ENCODE results near the gene CEND1.

The CEND1 gene

GRCh38 chr11:777288-778255, 12.3 kb downstream of the CEND1 start, which contains the start of gene GATD1:
GATD1 (minus strand) TSS chr11:777487; CDS start chr11:777462, 25 bp downstream.
- no peak for DNase-seq (ENCODE audit: low read depth)

- no peak for DNase-seq (ENCODE audit: low read depth)
Observed at GRCh38 chr11:776561-777287, 13.2 kb downstream of the CEND1 start.

GRCh38 chr11:776263-776560, 13.7 kb downstream of the CEND1 start:
- no peak for DNase-seq (ENCODE audit: low read depth)

GRCh38 chr11:774873-775592, 14.9 kb downstream of the CEND1 start:
- DNase-seq (ENCODE audit: low read depth) = no peak

GRCh38 chr11:773830-774229, 16.1 kb downstream of the CEND1 start:
- DNase-seq (ENCODE audit: low read depth) = no peak

DNA sequence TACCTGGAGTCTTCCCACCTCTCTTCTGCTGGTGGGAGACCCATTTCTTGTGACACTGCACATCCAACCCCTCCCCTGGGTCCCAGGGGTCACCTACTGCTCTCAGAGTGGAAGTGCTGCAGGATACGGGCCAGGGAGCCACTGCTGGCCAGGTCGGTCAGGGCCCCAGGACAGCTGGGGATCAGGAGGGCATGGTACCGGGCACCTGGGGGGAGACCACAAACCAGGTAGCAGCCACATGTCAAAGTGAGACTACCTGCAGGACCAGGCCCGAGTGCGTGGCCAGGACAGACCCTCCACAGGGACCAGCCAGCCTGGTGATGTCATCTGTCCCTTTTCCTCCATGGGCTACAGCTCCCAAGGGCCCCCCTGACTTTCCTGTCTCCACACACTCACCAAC, 16.5 kb downstream of the CEND1 start:
- DNase-seq (ENCODE audit: low read depth) = no peak

GRCh38 chr11:772429-773390, 17.2 kb downstream of the CEND1 start:
- DNase-seq (ENCODE audit: low read depth) = no peak

GRCh38 chr11:771617-772204, 18.2 kb downstream of the CEND1 start:
- no peak for DNase-seq (ENCODE audit: low read depth)

- no peak for DNase-seq (ENCODE audit: low read depth)
Observed at GRCh38 chr11:770642-771616, 19.0 kb downstream of the CEND1 start.

GRCh38 chr11:769887-770641, 19.8 kb downstream of the CEND1 start:
- DNase-seq (ENCODE audit: low read depth) = no peak

DNA sequence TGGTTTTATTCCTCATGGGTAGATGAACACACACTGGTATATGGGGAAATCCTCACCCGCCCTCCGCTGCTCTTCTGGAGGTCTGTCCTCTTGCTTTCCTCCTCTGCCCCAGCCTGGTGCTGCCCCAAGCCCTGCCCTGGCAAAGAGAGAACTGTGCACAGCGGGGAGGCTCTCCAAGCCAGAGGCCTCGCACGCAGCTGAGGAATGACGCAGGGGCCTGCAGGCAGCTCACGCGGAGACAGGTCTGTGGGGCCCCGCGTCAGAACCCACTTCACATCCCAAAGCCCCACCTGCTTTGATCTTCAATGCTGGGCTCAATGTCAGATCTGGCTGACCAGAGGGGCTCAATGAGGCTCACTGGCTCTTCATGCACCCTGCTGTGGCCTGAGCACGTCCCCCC, 22.7 kb downstream of the CEND1 start:
- no peak for DNase-seq (ENCODE audit: low read depth)

DNA sequence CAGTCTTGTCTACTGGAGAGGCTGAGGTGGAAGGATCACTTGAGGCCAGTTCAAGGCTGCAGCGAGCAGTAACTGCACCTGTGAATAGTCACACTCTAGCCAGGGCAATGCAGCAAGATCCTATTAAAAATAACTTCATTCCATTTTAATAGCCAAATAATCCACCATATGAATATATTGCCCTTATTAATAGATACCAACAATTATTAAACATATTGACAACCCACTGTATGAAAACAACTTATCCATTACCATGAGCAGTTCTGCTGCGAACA, 23.0 kb downstream of the CEND1 start:
- no peak for DNase-seq (ENCODE audit: low read depth)

DNA sequence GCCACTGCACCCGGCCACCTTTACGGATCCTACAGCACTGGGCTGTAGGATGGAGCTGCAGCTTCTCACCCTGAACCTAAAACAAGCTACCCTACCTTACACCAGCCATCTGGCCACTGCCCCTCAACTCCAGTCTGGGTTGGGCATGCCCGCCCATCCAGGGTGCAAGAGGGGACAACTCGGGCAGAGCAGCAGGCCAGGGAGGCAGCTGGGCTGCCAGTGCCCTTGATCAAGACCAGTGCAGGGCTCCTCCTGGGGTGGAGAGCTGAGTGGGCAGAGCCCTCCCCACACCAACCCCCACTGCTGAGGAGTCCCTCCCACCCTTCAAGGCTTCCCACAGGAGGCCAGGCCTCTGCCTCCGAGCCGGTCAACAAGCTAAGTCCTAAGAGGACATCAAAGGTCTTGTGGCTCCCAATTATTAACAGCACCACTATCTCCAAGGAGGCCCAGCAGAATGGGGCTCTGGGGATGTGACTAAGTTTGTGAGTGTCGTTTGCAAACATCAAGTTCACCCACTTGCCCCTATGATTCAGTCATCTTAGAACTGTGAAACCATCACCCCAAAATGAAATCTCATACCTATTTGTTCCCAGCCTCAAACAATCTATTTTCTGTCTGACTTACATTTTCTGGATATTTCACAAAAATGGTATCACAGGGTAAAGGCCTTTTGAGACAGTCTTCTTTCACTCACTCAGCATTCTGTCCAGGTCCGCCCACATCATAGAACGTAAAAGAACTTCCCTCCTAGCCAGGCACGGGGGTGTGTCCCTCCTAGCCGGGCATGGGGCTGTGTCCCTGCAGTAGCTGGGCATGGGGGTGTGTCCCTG, 23.6 kb downstream of the CEND1 start:
- no peak for DNase-seq (ENCODE audit: low read depth)

GRCh38 chr11:765802-766091, 24.1 kb downstream of the CEND1 start:
- DNase-seq (ENCODE audit: low read depth) = no peak

DNA sequence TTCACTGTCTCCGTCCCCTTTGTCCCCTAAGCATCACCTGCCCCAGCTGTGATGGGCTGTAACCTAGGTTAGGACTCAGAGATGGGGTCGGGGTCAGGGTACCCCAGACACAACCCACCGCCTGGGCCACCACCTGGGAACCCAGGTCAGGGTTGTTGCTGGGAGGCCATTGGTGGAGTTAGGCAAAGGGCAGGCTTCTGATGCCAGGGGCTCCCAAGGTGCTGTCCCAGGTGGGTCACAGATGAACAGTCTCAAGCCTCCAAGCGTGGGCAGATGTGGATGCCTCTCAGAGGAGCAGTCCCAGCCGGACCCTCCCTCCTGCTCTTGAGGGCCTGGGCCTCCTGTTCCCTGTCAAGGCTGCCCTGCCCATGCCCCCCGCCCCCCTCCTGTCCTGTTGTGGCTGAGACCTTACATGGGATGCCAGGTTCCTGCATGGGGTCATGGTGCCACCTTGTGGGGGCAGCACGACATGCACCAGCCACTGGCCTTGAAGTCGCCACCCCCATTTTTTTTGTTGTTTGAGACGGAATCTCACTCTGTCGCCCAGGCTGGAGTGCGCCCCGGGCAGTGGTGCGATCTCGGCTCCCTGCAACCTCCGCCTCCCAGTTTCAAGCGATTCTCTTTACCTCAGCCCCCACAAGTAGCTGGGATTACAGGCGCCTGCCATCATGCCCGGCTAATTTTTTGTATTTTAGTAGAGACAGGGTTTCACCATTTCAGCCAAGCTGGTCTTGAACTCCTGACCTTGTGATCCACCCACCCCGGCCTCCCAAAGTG, 24.7 kb downstream of the CEND1 start:
- DNase-seq (ENCODE audit: low read depth) = peak; percentile 36

- DNase-seq (ENCODE audit: low read depth) = no peak
Observed at GRCh38 chr11:764322-765024, 25.4 kb downstream of the CEND1 start.
